ENCODE results near the gene GBGT1.
A peak's percentile ranks its signal among the peaks of the same experiment; 100 is the strongest.

Gene GBGT1

GRCh38 chr9:133104718-133105460 is 58.8 kb downstream of the GBGT1 start:
- in situ Hi-C loops (cut with HindIII; ENCODE audit: low sequenced_read_pairs) = no loop called here
- TF ChIP-seq CTCF (IDR thresholded peaks at IDR 0.05; ENCODE audit: low read depth, low read length) = no peak
- no peak for DNase-seq (ENCODE audit: low read depth, low spot score)
- H3K4me3 ChIP-seq (ENCODE audit: low read depth, low read length) = no peak overlapping the region

GRCh38 chr9:133103987-133104505 is 59.7 kb downstream of the GBGT1 start:
- DNase-seq (ENCODE audit: low read depth, low spot score) = no peak
- H3K4me3 ChIP-seq (ENCODE audit: low read depth, low read length) = no peak overlapping the region
- no peak for TF ChIP-seq CTCF (IDR thresholded peaks at IDR 0.05; ENCODE audit: low read depth, low read length)
- in situ Hi-C loops (cut with HindIII; ENCODE audit: low sequenced_read_pairs) = no loop called here

DNA sequence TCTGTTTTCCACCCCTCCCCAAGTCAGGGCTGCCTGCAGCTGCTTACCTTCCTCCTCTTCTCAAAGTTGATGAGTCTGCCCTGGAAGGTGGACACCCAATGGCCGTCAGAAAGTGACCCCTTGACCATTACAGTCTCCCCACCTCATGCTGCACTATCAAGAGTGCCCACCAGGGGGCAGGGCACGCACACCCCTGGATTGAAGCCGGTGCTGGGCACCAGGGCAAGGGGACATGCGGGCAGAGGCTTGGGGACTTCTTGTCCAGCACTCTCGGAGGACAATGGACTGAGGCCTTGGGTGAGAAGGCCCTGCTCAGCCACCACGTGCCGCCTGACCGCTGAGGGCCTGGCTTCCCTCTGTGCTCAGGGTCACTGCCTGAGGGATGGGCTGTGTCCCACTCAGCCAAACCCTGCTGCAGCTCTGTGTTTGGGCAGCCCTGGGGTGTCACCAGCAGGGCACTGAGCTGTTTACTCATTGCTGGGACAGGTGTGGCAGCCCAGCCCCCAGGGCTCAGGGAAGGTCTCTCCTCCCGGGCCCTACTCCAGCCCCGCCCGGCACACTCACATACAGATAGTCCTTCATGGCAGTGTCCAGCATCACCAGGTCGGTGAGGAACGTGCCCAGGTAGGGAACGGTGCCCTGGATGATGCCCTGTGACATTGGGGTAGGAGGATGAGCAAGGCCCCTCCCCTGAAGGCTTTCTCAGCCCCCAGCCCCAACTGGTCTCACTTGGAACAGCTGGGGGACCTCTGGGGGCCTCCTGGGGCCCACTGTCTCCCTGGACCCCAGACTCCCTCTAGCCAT is 60.3 kb downstream of the GBGT1 start:
- DNase-seq (ENCODE audit: low read depth, low spot score) = peak; percentile 19

More for the DNA sequence above, 60.3 kb downstream of the GBGT1 start:
- in situ Hi-C loops (cut with HindIII; ENCODE audit: low sequenced_read_pairs) = no loop called here
- TF ChIP-seq CTCF (IDR thresholded peaks at IDR 0.05; ENCODE audit: low read depth, low read length) = peak; percentile 95
- no peak overlapping the region for H3K4me3 ChIP-seq (ENCODE audit: low read depth, low read length)

Data from astrocyte of the spinal cord (primary cell).